Skin of body (tissue), 2 donors: ENCODE measurements around the gene NOC4L. TPM values are rescaled to one million over a fixed set of nuclear protein-coding genes. Genes with fewer than 3 reads are reported as not detected.

Experiments
- DNase-seq: peaks from one replicate; lab custom pipeline; 2025; lab: John Stamatoyannopoulos, UW
- total RNA-seq: library from RNA; depleted of rRNA; stranded (reverse); fragments of >200 nt; gene quantifications from one replicate; pipeline ENCODE4 v1.2.3, GENCODE V29; 2014

The NOC4L gene
- total RNA-seq, 1 donor from 2014 or later: 5.4 TPM

- DNase-seq: no peak
These were observed 24.2 kb downstream of the NOC4L start for GRCh38 chr12:132168311-132169031.

GRCh38 chr12:132169376-132169775 lies 25.1 kb downstream of the NOC4L start:
- no peak for DNase-seq

- peak; percentile 45 for DNase-seq
These were observed 25.9 kb downstream of the NOC4L start for GRCh38 chr12:132170094-132170636.

GRCh38 chr12:132170637-132171292 lies 26.5 kb downstream of the NOC4L start:
- DNase-seq: no peak

- DNase-seq: no peak
These were observed 27.2 kb downstream of the NOC4L start for GRCh38 chr12:132171293-132171967.

- DNase-seq: no peak
These were observed 27.8 kb downstream of the NOC4L start for GRCh38 chr12:132171968-132172521.

- DNase-seq: no peak
These were observed 28.4 kb downstream of the NOC4L start for GRCh38 chr12:132172619-132173018.

GRCh38 chr12:132173135-132174014 lies 29.1 kb downstream of the NOC4L start:
- DNase-seq: no peak

- DNase-seq: no peak
These were observed 30.0 kb downstream of the NOC4L start for GRCh38 chr12:132174015-132174838.

- no peak for DNase-seq
These were observed 30.7 kb downstream of the NOC4L start for GRCh38 chr12:132174839-132175490.

GRCh38 chr12:132175496-132176384 lies 31.5 kb downstream of the NOC4L start:
- no peak for DNase-seq

GRCh38 chr12:132176385-132176919 lies 32.2 kb downstream of the NOC4L start:
- DNase-seq: no peak

GRCh38 chr12:132176920-132177551 lies 32.8 kb downstream of the NOC4L start:
- DNase-seq: no peak

GRCh38 chr12:132178316-132178715 lies 34.1 kb downstream of the NOC4L start:
- no peak for DNase-seq

GRCh38 chr12:132178801-132179401 lies 34.6 kb downstream of the NOC4L start:
- DNase-seq: no peak

GRCh38 chr12:132179431-132180362 lies 35.4 kb downstream of the NOC4L start:
- DNase-seq: no peak
